HG02623 (cell line): Measurements from ENCODE around the gene APOBEC3G.

Experiments used
- ATAC-seq: cut with Tn5 transposase; IDR thresholded peaks from one replicate; pipeline ENCODE4 v1.9.1; 2021; ENCODE audit warnings: moderate library complexity; ENCODE audit not compliant: unreplicated experiment

Gene APOBEC3G

DNA sequence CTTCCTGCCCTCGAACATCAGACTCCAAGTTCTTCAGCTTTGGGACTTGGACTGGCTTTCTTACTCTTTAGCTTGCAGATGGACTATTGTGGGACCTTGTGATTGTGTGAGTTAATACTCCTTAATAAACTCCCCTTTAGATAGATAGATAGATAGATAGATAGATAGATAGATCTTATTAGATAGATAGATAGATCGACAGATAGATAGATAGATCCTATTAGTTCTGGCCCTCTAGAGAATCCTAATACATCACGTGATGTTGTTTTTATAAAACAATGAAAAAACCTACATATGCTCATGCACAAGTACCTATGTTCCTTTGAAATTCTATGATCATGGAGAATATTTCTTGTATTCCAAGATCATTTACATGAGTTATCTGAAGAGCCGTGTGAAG is 43.9 kb downstream of the APOBEC3G start:
- ATAC-seq: no peak

DNA sequence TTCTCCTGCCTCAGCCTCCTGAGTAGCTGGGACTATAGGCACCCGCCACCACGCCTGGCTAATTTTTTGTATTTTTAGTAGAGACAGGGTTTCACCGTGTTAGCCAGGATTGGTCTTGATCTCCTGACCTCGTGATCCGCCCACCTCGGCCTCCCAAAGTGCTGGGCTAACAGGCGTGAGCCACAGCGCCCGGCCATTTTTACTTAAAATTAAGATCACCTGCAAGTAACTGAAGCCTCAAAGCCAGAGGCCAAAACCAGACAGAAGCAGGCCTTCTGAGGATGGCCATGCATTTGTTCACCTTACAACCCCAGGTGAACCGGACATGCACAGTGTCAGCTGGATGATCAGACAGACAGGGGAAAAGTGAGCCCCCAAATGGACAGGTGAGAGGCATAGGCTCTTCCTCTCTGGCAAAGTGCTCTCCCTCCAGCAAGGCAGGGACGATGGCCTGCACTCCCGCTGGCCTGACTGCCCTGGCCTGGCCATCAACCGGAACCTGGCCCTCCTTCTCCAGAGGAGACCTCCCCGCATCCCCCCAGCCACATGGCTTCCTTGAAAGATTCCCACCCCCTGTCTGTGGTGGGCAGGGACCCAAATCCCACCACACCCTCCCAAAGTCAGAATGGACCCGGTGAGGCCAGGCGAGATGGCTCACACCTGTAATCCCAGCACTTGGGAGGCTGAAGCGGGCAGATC is 45.8 kb downstream of the APOBEC3G start:
- ATAC-seq: no peak

DNA sequence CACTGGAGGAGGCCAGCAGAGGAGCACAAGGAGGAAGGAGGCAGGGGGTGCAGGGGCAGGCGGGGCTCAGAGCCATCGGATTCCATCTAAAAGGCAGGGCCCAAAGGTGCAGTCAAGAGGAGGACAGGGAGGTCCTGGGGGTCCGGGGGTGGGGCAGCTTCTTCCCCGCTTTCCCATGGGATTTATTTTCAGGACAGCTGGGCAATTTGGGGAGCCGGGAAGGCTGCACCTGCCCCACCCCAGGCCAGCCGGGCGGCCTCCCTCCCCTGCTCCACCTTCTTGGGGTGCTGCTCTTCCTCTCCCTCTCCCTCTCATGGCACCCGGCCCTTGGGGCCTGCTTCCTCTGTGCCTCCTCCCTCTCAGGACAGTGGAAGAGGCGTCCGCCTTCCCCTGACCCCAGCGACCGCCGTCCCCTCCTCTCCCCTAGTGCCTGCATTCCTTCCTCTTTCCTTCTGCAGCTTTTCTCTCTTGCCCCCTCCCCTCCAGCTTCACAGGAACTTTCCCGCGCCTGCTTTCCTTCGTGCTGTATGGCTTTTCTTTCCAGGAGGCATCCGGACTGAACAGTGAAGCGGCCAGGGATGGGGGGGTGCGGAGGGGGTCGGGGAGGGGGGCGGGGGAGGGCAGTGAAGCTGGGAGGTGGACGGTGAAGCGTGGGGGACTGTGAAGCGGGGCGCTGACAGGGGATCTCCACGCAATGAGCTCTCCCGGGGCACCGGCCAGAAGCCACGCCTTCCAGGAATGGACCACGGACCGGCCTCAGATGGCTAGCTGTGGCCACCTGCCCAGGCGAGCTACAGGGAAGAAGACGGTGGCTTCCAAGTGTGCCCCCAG is 46.9 kb downstream of the APOBEC3G start:
- ATAC-seq: no peak

DNA sequence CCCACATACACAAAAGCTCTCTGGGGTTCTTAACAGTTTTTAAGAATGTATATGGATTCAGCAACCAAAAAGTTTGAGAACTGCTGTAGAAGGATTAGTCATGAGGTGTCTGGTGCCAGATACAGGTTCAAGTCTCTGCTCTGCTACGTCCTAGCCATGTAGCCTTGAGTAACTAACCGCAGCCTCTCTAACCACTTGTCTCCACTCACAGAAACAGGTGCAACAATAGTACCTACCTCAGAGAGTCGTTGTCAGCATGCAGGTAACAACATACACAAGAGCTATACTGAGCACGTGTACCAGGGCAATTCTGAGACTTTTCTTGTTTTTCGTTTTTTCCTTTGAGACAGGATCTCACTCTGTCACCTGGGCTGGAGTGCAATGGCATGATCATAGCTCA is 48.5 kb downstream of the APOBEC3G start:
- no peak for ATAC-seq

DNA sequence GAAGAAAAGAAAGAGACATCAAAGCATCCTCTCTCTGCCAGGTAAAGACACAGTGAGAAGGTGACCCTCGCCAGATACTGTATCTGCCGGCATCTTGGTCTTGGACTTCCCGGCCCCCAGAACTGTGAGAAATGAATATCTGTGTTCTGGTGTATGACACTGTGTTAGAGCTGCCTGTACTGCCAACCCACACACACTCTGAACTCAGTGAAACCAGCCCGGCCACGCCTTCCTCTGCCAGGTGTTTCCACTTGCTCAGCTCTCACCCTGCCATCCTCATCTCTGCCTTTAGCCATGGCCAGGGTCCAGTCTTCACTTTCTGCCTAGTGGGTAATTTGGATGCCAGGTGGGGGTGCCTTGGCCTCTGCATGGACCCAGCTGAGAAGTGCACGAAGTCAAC is 51.4 kb downstream of the APOBEC3G start:
- ATAC-seq: no peak

DNA sequence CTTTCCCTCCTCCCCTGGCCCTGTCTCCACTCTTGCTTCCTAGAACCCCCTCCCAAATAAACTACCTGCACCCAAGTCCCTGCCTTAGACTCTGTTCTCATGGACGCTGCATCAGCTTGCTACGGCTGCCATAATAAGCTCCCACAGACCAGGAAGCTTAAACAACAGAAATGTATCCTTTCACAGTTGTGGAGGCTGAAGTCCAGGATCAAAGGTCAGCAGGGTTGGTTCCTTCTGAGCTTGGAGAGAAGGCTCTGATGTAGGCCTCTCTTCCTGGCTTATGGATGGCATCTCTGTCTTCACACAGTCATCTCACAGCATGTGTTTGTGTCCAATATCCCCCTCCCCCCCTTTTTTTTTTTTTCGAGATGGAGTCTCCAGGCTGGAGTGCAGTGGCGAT is 52.0 kb downstream of the APOBEC3G start:
- ATAC-seq: no peak

DNA sequence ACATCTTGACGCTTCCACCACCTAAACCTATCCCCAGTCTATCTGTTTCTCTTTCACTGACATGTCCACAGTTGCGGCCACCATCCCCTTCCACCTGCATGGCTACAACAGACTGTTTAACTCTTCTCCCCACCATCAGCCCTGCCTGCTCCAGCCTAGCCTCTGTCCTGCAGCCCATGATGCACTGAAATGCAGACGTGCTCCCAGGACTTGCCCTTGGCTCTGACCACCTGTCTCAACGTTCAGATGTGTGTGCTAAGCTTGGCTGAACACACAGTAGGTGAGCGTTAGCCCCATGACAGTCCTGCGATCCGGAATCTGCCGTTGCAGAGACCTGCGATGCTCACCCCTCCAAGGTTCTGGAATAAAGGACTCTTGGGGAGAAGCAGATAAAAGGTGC is 52.7 kb downstream of the APOBEC3G start:
- no peak for ATAC-seq

DNA sequence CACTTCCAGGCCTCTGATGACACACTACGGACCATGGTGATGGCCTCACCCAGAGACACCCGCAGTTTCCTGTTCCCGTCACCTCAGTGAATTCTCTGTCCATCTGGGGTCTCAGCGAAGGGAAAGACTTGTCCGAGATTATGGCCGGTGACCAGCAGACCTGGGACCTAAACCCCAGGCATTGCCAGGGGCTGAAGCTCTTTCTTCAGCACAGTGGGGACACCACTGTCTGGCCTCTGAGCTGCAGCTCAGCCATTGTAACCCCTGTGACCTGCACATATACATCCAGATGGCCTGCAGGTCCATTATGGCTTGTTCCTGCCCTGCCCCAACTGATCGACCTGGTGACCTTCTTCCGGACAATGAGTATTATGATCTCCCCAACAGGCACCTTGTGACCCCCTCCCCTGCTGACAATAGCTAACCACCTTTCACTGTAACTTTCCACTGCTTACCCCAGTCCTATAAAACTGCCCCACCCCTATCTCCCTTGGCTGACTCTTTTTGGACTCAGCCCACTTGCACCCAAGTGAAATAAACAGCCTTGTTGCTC is 53.2 kb downstream of the APOBEC3G start:
- ATAC-seq: no peak

DNA sequence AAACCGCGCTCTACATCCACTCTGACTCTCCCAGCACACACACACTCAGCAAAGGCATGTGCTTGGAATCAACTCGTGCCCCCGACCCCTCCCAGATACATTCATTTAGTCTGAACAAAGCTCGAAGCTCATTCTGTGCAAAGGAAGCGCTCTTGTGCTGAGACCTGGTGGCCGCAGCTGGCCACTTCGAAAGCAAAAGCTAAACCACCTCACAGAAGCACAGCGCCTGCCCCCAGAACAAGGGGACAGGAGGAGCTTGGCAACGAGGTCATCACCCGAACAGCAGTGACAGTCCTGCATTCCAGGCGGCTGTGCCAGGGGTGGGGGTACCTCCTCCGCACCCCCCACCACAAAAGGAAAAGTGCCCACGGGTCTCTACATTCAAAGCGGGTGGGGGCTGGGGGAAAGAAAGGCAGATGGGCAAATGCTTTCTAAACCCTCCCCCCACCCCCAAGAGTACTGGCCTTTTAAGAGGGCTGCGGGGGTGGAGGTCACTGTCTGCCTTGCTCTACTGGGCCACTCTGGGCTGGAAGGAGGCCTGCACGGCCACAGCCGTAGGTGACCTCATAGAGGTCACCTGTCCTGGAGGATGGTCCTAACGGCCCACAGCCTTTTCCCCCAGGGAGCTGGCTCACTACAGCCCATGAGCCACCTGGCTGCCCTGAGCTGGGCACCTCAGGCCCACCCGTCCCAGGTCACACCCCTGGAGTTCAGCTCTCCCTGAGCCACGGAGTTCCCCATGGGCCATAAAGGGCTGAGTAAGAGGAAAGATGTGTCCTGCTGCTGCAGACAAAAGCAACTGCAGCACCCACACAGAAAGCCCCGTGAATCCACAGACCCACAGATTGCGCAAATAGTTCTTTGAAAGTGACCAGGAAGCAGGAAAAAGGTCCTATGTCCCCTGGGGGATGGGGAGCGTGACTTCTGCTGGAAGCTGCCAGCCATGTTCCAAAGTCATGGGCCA is 54.1 kb downstream of the APOBEC3G start:
- ATAC-seq: no peak

DNA sequence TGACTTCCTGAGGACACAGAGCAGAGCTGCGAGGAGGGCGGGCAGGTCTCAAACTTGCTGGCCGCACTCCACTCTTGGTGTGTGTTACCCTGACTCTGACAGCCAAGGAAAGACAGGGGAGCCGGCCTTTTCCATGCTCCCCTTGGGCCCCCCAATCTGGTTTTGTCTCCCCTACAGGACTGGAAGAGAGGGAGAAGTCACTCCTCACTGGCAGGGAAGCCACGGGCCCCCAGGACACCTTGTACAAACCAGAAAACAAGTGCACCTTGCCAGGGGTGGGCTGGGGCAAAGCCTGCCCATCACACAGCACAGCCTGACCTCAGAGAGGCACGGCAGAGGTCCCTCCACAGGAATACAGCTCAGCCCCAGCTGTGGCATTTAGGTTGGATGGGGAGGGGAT is 55.2 kb downstream of the APOBEC3G start:
- no peak for ATAC-seq

DNA sequence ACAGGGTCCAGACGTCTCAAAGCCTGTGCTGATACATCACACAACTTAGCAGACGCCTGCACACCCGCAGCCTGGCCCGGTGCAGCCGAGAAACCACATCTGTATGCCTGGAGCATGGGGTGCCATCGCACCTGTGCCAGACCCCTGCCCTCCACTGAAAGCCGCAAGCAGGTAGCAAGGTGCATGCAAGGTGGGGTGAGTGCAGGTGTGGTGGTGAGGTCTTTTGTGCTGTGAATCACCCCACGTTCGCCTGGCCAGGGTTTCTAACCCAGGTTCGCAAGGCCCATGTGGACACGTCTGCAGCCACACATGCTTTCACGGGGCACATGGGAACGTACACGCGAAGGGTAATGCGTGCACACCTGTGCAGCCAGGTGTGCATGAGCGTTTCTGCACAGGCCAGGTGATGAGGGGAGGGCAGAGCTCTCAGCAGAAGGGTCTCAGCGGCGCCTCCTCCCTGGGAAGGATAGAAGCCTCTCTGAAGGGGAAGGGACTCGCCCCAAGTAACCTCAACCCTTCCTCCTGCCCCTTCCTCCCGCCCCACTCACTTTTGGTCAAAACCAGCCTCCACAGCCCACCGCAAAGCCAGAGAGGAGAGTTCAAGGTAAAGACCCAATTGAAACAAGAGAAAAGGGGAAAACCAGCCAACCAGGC is 55.9 kb downstream of the APOBEC3G start:
- no peak for ATAC-seq

DNA sequence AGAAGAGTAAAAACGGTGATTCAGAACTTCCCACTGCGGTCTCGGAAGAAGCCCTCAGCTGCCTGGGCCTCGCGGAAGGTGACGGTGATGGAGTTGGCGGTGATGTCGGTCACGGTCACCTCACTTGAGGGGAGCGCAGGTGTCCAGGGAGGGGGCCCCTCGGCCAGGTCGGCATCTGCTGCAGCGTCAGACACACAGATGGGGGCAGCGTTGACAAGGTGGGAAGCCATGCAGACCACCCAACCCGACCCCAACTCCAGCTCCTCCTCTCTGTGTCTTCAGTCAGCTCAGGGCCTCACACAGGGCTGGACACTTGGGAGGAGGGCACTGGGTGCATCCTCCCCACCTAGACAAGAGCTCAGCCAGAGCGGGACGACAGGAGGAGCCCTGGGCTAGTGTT is 56.8 kb downstream of the APOBEC3G start:
- ATAC-seq: no peak

DNA sequence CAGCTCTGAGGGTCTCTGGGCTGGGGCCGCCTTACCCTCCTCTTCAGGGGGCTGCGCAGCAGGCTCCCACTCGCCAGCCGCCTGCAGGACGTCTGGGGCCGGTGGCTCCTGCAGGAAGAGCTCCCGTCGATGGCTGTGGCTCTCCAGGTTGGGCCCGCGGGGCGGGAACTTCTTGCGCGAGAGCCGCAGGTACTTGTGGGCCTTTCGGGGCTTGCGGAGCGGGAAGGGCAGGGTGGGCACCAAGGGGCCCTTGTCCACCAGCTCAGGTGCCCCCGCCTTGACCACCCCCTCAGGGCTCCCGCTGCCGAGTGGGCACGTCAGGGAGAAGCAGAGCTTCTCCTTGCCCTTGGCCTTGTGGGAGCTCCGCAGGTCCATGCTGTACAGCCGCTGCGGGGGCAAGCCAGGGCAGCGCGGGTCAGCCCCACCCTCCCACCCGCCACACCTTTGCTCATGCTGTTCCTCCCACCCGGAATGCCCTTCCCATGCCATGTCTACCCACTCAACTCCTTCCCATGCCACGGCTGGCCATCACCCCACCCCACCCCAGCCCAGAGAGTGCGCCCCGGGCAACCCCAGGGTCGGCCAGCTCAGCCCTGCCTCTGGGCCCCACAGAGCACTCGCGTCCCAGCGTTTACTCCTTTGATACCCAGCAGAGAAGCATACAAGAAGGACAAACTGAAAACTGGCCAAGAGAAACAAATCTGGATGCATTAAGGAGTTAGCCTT is 57.5 kb downstream of the APOBEC3G start:
- ATAC-seq: no peak

DNA sequence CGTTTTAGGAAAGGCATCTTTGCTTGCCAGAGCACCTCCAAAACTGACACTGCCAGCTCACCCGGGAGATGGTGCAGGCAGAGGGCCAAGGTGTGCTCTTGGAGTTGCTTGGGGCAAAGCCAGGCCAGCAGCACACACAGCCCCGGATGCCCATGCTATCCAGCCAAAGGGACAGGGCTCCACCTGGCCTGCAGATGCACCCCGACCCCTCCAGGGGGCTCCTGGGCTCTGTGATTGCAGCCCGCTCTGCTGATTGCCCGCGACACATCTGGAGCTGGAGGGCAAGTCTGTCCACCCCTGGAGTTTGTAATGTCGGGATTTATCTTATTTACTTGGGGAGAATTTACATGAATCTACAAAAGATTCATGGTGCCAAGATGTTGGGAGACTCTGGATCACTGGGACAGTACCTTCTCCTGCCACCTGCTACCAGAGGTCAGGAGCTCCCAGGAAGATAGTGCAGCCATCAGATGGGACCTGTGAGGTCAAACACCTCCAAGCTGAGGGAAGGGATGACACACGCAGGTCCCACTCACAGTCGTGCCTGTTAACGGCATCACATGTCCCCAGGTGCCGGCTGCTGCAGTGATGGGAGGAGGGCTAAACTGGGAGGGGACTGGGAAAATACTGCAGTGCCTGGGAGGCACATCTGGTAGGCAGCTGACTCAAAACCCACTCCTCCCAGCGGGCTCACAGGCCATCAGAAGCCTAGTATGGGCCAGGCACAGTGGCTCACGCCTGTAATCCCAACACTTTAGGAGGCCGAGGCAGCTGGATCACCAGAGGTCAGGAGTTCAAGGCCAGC is 58.2 kb downstream of the APOBEC3G start:
- no peak for ATAC-seq

DNA sequence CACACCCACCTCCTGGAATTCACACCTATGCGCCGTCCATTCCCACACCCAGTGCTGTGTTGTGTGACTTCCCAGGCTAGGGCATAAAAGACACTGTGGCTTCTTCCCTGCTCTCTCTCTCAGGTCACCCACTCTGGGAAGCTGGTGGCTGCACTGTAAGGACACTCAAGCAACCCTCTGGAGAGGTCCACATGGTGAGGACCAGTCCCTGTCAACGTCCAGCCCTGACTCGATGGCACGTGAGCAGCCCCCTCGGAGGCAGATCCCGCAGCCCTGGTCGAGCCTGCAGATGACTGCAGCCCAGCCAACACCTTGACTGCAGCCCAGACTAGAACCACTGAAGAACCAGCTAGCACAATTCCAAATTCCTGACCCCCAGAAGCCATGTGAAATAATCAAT is 59.2 kb downstream of the APOBEC3G start:
- no peak for ATAC-seq
